GM18505 (cell line): ENCODE measurements around the gene RAD51B.
A peak's percentile ranks its signal among the peaks of the same experiment; 100 is the strongest.
"Not testable (repeated sequence)": the region's sequence is repeated elsewhere in the genome, so short reads cannot be mapped to it uniquely, and the experiment has no call there.

ENCODE experiments used
- ATAC-seq: cut with Tn5 transposase; IDR thresholded peaks from one replicate; pipeline ENCODE4 v1.9.1; 2021; ENCODE audit not compliant: unreplicated experiment
- POLR2A ChIP-seq: IDR thresholded peaks from 4 replicates; pipeline ENCODE4 v1.6.1; 2011; ENCODE audit warnings: borderline replicate concordance; ENCODE audit not compliant: insufficient read depth, insufficient read length; ENCODE audit errors: extremely low read depth

Gene RAD51B

DNA sequence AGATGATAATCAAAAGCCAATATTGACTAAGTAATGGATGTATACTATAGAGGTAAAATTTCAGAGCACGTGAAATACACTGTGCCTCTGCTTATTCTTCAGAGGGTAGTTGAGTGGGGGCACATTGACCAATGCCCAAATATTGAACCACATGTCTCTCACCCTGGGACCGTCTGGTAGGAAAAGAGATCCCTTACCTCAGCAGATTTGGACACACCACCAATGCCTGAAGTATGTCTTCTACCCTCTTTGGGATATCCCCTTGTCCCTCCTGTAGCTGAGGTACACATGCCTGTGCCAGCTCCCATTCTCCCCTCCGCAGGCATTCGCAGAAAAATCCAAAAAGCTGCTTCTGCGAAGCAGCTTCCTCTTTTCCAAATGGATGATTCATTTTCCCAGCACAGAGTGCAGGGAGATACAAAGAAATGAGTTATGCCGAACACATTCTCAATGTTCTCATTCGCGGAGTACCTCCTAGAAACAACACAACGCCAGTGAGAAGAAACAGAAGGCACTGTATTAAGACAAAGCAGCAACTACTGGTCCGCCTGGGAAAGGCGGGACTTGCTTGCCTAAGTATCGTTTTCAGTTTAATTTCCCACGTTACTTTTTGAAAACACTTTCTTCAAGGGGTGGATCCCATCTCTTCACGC lies 3.9 kb upstream of the RAD51B start:
- ATAC-seq, result no peak
- no peak for TF ChIP-seq POLR2A

DNA sequence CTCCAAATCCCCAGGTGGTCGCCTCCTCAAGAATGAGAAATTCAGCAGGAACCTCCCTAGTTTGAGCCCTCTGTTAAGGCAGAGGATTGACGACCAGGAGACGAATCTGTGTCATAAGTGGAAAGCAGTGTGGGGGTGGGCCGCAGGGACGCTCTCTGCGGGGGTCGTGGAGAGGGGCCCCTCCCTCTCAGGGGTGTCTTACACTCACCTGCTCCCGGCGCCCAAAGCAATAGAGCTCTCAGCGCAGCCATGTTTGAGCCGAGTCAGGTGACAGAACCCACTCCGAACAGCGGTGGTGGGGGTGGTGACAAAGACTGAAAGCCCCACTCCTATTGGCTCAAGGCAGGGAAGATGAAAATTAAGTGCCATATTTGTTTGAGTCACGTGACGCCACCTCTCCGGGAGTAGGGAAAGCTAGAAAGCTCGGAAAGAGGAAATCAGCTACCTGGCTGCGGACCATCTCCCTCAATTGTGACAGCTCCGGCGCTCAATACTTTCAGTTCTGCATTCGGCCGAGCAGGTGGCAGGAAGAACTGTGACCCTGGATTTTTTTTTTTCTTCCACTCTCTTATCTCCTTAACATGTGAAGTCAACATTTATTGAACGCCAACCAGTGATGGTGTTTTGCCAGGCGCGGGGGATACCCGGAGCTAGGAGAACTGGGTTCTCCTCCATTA lies 3.1 kb upstream of the RAD51B start, which contains the start of gene ZFYVE26:
TSS of gene ZFYVE26 (minus strand) at position 265 of the 677 bp plus-strand sequence. CDS start 627 bp downstream, outside the sequence.
- peak; percentile 73 for ATAC-seq
- TF ChIP-seq POLR2A, result peak; percentile 73

DNA sequence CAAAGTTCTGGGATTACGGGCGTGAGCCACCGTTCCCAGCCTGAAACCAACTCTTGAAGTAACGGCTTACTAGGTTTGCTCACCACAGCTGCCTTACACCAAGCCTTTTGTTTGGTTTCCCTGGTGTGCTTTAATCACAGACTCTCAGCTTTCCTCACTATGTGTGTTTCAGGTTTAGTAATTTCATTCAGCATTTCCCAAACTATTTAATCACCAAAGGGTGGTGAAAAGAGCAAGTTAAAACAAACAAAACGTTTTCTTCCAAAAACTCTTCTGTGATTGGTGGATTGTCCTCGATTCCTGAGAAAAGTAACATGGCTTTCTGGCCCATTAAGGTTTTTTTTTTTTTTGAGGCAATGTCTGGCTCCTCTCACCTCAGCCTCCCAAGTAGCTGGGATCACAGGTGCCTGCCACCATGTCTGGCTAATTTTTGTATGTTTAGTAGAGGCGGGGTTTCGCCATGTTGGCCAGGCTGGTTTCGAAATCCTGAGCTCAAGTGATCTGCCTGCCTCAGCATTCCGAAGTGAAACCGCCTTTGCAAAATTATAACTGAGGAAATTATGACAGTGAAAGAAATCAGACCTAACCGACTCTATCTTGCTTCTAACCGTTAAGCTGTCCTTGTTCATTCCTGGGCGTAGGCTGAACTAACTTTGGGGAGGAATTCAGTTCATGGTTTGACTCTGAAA lies 1.7 kb upstream of the RAD51B start:
- ATAC-seq, result no peak
- TF ChIP-seq POLR2A, result no peak

DNA sequence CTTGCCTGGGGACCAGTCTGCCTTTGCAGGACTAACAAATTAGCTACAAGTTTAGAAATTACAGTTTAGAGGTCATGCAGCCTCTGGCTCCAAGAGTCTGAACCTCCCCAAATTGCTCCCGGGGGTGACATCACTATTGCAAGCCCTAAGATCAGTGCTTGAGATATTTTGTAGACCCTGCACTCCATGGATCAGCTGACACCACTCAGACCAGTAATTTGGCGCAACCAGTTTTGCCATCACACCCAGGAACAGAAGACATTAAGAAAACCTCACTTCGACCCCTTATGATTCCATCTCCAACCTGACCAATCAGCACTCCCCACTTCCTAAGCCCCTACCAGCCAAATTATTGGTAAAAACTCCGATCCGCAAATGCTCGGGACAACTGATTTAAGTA lies 1.1 kb upstream of the RAD51B start:
- ATAC-seq, result not testable (repeated sequence)

DNA sequence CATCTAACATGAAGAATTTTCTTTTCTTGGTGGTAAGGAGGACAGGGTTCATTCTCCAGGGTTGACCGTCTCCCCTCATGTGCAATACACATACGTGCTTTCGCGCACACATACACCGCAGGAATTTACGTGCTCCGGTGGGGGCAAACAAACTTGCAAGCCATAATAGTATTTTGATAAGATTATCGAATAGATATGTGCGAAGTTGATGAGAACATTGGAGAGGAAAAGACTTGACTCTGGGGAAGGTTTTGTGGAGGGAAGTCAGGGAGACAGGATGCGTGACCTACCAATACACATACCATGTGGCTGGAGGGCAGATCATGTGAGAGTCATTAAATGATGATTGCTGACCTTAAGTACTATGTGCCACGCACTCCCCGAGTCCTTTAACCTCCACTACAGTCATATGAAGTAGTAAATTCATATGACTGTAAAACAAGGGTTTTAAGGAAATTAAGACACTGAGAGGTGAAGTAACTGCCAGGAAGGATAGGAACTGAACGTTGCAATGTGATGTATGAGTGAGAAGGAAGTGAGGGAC lies 921 bp downstream of the RAD51B start:
- no peak for TF ChIP-seq POLR2A
- ATAC-seq, result no peak

DNA sequence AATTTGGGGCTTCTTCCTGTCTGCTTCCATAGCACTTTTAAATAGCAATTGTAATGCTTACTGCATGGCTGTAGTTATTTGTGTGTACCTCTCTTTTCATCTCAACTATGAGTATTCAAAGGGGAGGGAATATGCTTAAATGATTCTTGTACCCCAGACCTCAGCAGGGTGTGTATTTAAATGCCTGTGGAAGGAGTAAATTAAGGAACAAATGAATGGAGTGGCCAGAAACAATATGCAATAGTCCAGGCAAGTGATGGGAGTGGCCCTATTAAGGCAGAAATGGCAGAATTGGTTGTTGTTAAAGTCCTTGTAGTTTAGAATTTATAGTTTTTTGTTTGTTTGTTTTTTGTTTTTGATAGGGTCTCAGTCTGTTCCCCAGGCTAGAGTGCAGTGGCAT lies 1.5 kb downstream of the RAD51B start:
- no peak for ATAC-seq
- TF ChIP-seq POLR2A, result no peak

DNA sequence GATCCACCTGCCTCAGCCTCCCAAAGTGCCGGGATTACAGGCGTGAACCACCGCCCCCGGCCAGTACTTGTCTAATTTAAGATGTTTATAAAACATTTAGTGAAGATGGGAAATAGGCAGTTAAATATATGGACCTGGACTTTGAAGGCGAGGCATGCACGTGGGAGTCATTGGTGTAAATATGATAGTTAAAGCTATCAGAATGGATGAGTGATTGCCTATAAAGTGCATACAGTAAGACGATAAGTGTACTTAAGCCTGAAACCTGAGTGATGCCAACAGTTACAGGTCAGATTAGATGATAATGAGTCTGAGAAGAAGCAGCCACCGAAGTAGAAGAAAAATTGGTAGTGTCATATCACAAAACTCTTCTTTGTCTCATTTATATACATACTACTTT lies 11.5 kb downstream of the RAD51B start:
- no peak for TF ChIP-seq POLR2A
- ATAC-seq, result no peak

DNA sequence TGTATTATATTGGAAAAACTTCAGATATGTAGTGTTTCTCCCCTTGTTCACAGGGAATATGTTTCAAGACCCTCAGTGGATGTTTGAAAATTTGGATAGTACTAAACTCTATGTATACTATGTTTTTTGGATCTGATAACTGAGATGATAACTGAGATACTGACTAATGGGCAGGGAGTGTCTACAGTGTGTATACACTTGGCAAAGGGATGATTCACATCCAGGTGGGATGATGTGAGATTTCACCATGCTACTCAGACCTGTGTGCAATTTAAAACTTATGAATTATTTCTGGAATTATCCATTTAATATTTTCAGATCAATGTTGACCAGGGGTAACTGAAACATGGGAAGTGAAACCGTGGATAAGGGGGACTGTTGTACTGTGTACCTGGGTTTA lies 13.8 kb downstream of the RAD51B start:
- no peak for ATAC-seq
- no peak for TF ChIP-seq POLR2A

DNA sequence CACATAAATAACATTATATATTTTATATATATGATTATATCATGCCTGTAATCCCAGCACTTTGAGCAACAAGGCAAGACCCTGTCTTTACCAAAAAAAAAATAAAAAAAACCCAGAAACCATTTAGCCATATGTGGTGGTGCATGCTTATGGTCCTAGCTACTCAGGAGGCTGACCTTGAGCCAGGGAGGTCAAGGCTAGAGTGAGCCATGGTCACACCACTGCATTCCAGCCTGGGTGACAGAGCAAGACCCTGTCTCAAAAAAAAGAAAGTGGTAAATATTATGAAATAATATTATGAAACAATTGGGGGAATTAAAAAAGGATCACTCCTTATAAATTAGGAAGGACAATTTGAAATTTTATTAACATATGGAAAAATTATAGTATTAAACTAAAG lies 16.0 kb downstream of the RAD51B start:
- ATAC-seq, result no peak
- TF ChIP-seq POLR2A, result no peak

DNA sequence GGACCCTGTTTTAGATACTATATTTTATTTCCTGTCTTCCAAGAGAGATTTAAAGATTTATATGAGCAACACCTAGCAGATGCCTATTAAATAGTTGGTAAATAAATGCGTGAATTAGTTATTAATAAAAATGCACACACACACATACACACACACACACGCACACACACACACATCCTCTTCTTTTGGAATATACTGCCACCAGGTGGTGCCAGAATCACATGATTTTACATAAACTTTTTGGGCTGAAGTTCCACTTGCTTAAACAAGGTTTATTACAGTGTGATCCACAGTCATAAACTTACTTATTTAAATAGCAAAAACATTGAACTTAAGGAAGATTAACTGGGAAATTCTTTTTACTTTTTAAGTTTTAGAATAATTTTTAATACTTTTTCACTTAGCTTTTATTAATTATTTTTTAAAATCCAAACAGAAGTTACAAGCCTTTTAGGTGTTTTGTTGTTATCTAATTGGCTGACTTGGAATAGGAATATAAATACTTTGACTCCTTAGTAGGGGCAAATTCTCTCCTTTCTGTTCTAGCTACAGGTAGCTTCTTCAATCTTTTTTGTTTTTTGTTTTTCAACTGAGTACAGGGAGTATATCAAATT lies 17.5 kb downstream of the RAD51B start:
- no peak for ATAC-seq
- TF ChIP-seq POLR2A, result no peak

DNA sequence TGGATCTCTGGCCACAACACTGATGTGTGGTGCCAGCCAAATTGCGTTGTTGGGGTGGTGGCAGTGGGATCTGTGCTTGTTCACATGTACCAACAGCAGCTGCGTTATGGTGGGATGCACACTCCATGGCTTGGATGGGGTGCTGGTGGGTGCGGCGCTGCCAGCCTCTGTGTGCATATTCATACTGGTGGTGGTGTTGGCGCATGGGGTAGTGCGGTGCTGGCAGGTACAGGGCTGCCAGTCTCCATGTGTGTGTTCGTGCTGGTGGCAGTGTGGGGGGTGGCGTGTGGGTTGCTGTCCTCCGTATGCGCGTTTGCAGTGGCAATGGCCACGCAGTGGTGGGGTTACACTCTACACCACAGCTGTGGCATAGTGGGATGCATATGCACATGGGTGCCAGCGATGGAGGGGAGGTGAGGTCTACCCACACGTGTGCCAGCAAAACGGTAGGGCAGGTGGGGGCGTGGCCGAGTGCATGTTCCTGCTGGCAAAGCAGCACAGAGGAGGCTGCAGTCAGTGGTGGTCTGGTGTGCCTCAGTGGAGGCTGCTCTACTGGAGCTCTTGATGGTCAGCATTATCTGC lies 26.5 kb downstream of the RAD51B start:
- ATAC-seq, result no peak
- TF ChIP-seq POLR2A, result no peak

DNA sequence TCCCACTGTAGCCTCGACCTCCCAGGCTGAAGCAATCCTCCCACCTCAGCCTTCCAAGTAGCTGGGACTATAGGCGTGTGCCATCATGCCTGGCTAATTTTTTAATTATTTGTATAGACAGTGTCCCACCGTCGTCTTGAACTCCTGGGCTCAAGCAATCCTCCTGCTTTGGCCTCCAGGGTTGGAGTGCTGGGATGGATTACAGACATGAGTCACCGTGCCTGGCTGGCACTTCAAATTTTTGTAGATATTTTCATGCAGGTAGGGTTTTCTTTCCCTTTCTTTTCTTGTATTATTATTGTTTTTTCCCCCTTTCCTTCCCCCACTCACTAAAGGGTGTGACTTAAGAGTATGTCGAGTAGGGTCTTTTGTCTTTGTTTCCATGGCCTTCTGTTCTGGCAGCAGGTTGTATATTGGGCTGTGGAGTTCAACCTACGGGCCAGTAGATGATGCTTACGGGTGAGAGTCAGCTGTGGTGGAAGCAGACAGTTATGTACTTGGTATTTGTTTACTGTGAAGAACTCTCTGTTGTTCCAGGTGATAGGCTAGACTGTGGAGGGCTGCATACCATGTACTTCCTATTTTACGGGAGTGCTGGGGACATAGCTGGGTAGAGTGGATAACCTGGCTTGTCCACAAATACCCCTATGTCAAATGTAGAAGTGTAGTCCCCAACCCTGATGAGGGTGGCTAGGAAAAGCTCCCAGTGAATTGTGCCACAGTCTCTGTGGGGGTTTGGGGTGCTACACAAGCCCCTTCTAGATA lies 30.7 kb downstream of the RAD51B start:
- no peak for ATAC-seq
- no peak for TF ChIP-seq POLR2A
